GM23248 (cell line): ENCODE data around the gene SLC7A4. TPM values are rescaled to one million over a fixed set of nuclear protein-coding genes. Genes with fewer than 3 reads are reported as not detected.

ENCODE experiments used
- DNase-seq: peaks from one replicate; pipeline ENCODE4 v3.0.0-alpha.2; 2015
- H2AFZ ChIP-seq: fragments of 200-600 bp; sonication (generic); 2 replicates; pipeline ENCODE4 v1.6.1; 2016; ENCODE audit warnings: antibody characterized with exemption
- H3F3A ChIP-seq: fragments of 200-600 bp; sonication (generic); 2 replicates; pipeline ENCODE4 v1.6.1; 2016; ENCODE audit warnings: mild to moderate bottlenecking, antibody characterized with exemption, mixed run types; ENCODE audit not compliant: insufficient read depth
- H3K27ac ChIP-seq: fragments of 200-600 bp; sonication (generic); 2 replicates; pipeline ENCODE4 v1.5.1; 2016; ENCODE audit warnings: mild to moderate bottlenecking
- H3K27me3 ChIP-seq: fragments of 200-600 bp; sonication (generic); replicated peaks from 2 replicates; pipeline ENCODE4 v1.6.1; 2016; ENCODE audit warnings: mild to moderate bottlenecking; ENCODE audit not compliant: insufficient read depth
- H3K36me3 ChIP-seq: fragments of 200-600 bp; sonication (generic); 2 replicates; pipeline ENCODE4 v1.6.1; 2016; ENCODE audit warnings: low read depth, mild to moderate bottlenecking
- H3K4me1 ChIP-seq: fragments of 200-600 bp; sonication (generic); 2 replicates; pipeline ENCODE4 v1.6.1; 2016; ENCODE audit warnings: mild to moderate bottlenecking; ENCODE audit not compliant: insufficient read depth
- H3K4me2 ChIP-seq: fragments of 200-600 bp; sonication (generic); one replicate; pipeline ENCODE4 v1.6.1; 2016; ENCODE audit warnings: mild to moderate bottlenecking; ENCODE audit not compliant: unreplicated experiment
- H3K4me3 ChIP-seq: fragments of 200-600 bp; sonication (generic); 2 replicates; pipeline ENCODE4 v1.5.1; 2016; ENCODE audit warnings: mild to moderate bottlenecking
- H3K79me2 ChIP-seq: fragments of 200-600 bp; sonication (generic); 2 replicates; pipeline ENCODE4 v1.6.1; 2016; ENCODE audit warnings: mild to moderate bottlenecking; ENCODE audit not compliant: insufficient read depth
- H3K9ac ChIP-seq: fragments of 200-600 bp; sonication (generic); 2 replicates; pipeline ENCODE4 v1.6.1; 2016; ENCODE audit warnings: mild to moderate bottlenecking
- H3K9me2 ChIP-seq: fragments of 200-600 bp; sonication (generic); 2 replicates; pipeline ENCODE4 v1.6.1; 2016; ENCODE audit warnings: mixed run types, mild to moderate bottlenecking, moderate library complexity; ENCODE audit not compliant: insufficient read depth
- H3K9me3 ChIP-seq: fragments of 200-600 bp; sonication (generic); one replicate; pipeline ENCODE4 v1.6.1; 2017; ENCODE audit warnings: low read depth
- H4K20me1 ChIP-seq: fragments of 200-600 bp; sonication (generic); 2 replicates; pipeline ENCODE4 v1.6.0; 2016; ENCODE audit not compliant: insufficient read depth
- EZH2 ChIP-seq: fragments of 200-600 bp; sonication (generic); IDR thresholded peaks from 2 replicates; pipeline ENCODE4 v1.6.1; 2018; ENCODE audit warnings: antibody characterized with exemption, mild to moderate bottlenecking; ENCODE audit not compliant: insufficient read depth, poor library complexity, severe bottlenecking
- EZH2phosphoT487 ChIP-seq: fragments of 200-600 bp; sonication (generic); IDR thresholded peaks from 2 replicates; pipeline ENCODE4 v1.6.1; 2018; ENCODE audit warnings: antibody characterized with exemption, moderate library complexity, mild to moderate bottlenecking, low read depth; ENCODE audit not compliant: insufficient read depth
- WGBS, 2 experiments: methylation state at CpG; one replicate each; pipeline ENCODE4 v1.1.6; 2015 to 2017; ENCODE audit warnings: low lambda C conversion rate in 2 of 2, low coverage in 1 of 2; ENCODE audit errors: missing lambda C conversion rate in 2 of 2; 5-methylcytosine and 5-hydroxymethylcytosine counted together
- in situ Hi-C: fragments of 300-500 bp; cut with MboI; formaldehyde crosslinking; loops from 2 replicates; pipeline ENCODE4 v1.15.0; 2020
- polyA plus RNA-seq: library from polyadenylated mRNA; unstranded; fragments of >200 nt; fragmentation: Nextera tagmentation; extraction: Ambion mirVana; gene quantifications from 2 replicates; pipeline ENCODE4 v1.2.1, GENCODE V29; 2016
- total RNA-seq: library from RNA; depleted of rRNA; stranded (reverse); fragments of >200 nt; shearing (Covaris generic); gene quantifications from 2 replicates; pipeline ENCODE4 v1.2.3, GENCODE V29; 2014

SLC7A4 gene
- total and polyA plus RNA-seq, 2 experiments from 2014 or later, result not detected

DNA sequence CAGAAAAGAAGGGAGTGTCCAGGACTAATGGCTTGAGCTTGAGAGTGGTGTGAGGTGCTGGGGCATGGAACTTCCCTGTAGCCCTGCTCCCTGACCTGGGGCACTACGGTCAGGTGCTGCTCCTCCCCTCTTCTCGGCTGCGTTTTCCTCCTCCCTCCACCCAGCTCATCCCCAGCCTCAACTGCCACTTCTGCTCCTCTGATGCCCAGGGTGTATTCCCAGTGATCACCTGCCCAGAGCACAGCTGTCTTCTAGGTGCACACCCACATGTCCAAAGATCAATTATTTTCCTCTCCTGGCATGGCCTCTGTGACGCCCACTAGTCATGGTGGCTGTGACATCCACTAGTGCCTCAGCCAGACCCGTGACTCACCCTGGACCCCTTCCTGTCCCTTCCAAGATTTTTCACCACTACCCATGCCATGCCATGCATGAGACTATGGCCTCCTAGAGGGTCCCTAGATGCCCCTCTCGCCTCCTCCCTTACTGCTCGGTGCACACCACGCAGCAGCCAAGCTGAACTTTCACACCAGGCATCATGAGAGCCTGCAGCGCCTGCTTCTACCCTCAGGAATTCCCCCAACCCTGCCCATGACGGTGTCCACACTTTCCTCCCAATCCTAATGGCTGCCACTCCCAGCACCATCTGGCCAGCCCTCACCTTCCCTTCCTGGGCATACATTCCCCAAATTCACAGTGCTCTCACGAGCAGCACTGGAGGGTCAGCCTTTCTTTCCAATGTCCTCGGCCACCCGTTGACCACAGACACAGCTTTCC, 15.5 kb downstream of the SLC7A4 start:
- in situ Hi-C loops, result no loop called here

DNA sequence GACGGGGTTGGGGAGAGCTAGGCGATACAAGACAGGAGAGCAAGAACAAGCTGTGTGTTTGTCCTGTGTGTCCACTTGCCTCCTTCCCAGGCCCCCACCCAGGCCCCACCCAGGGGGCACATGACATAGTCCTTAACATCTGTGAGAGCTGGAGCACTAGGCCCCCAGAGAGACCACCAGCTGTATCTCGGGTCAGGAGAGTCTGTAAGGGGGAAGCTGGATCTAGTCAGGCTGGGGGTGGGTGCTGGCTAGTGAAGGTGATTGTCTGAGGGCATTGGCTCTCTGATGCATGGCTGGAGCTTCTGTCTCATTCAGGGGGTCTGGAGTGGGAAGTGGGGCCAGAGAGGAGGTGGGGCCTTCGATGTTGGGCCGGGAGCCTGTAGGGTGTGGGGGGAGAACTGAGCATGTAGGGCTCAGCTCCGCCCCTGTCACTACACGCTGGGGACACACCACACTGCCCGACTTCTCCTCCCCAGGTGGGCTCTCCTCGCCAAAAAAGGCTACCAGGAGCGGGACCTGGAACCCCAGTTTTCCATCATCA, 16.8 kb downstream of the SLC7A4 start:
- Histone ChIP-seq H3K4me3 (peak overlapping the region; percentile 70), H3F3A (no peaks in the 10 kb centered on the region), H3K27me3 (no peaks in the 10 kb centered on the region), H3K79me2 (no peaks in the 10 kb centered on the region), H3K36me3 (no peaks in the 10 kb centered on the region), H3K27ac (peak overlapping the region; percentile 80; the same call in 1 of the 2 replicates), H3K4me1 (peaks cover 19% of the 10 kb centered on the region), H2AFZ (no peak overlapping the region), H3K9ac (peak overlapping the region; percentile 83), H3K9me2 (no peaks in the 10 kb centered on the region), H3K9me3 (no peaks in the 10 kb centered on the region), H3K4me2 (peak overlapping the region; percentile 79), H4K20me1 (no peaks in the 10 kb centered on the region)
- TF ChIP-seq EZH2 (no peak), EZH2phosphoT487 (no peak)
- DNase-seq, result no peak
- in situ Hi-C loops, result no loop called here
- 42 to 54% methylated on average over 8 to 10 of the region's 10 CpGs for WGBS, 2 experiments

More for the DNA sequence above, 15.5 kb downstream of the SLC7A4 start:
- Histone ChIP-seq H3K27me3 (no peaks in the 10 kb centered on the region), H3K79me2 (no peaks in the 10 kb centered on the region), H3F3A (no peaks in the 10 kb centered on the region), H4K20me1 (no peaks in the 10 kb centered on the region), H3K9me3 (no peaks in the 10 kb centered on the region), H3K4me1 (peaks cover 19% of the 10 kb centered on the region), H3K36me3 (no peaks in the 10 kb centered on the region), H3K9ac (no peak overlapping the region), H3K27ac (no peak overlapping the region), H3K9me2 (no peaks in the 10 kb centered on the region), H3K4me3 (no peak overlapping the region), H3K4me2 (no peak overlapping the region), H2AFZ (no peak overlapping the region)
- 88 to 92% methylated on average over 13 of the region's 13 CpGs for WGBS, 2 experiments
- no peak for DNase-seq
- TF ChIP-seq EZH2phosphoT487 (no peak), EZH2 (no peak)

DNA sequence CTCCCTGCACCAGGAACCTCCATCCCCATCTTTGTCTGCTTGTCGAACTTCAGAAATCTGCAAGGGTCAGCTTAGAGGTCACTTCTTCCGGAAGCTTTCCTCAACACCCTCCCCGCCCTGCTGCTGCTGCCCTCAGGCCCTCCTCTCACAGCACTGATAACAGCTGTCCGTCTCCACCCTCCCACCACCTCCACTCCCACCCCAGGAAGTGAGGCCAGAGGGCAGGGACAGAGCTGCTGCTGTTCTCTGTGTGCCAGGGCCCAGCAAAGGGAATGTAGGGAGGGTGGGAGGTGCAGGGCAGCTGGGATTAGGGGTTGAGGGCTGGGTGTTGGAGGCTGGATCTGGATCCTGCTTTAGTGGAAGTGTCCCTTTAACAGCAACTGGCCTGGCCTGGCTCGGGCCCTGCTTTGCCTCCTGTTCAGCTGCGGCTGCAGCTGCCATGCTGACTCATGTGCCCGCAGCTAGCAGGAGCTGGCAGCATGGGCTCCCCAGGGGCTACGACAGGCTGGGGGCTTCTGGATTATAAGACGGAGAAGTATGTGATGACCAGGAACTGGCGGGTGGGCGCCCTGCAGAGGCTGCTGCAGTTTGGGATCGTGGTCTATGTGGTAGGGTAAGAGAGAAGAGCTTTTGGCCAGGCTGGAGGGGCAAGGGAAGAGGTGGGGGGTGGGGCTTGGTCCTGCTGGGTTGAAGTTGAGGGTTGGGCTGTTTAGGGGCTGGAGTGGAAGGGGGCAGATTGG, 17.5 kb downstream of the SLC7A4 start, which contains the start of gene P2RX6:
P2RX6 (plus strand) TSS at position 440 of the 740 bp plus-strand sequence; CDS start at position 450, 10 bp downstream.
- Histone ChIP-seq H3K4me1 (peaks cover 19% of the 10 kb centered on the region), H3K4me3 (peak within 1 kb of the TSS; percentile 70), H3K36me3 (no peaks in the 10 kb centered on the region), H3F3A (no peaks in the 10 kb centered on the region), H2AFZ (peak within 1 kb of the TSS; percentile 80), H3K9me2 (no peaks in the 10 kb centered on the region), H4K20me1 (no peaks in the 10 kb centered on the region), H3K9me3 (no peaks in the 10 kb centered on the region), H3K4me2 (peak within 1 kb of the TSS; percentile 79), H3K27ac (peak within 1 kb of the TSS; percentile 80), H3K79me2 (no peaks in the 10 kb centered on the region), H3K27me3 (no peaks in the 10 kb centered on the region), H3K9ac (peak within 1 kb of the TSS; percentile 83)
- TF ChIP-seq EZH2 (no peak), EZH2phosphoT487 (no peak)
- DNase-seq, result peak; percentile 75
- WGBS, 2 experiments, result 8 to 12% methylated on average over 9 to 12 of the region's 12 CpGs
- in situ Hi-C loops, result no loop called here

GRCh38 chr22:21014202-21014725, 18.1 kb downstream of the SLC7A4 start:
- Histone ChIP-seq H3K4me3 (peak overlapping the region; percentile 70), H3K36me3 (no peaks in the 10 kb centered on the region), H3K4me1 (peaks cover 19% of the 10 kb centered on the region), H4K20me1 (no peaks in the 10 kb centered on the region), H3K27ac (peak overlapping the region; percentile 80), H2AFZ (peak overlapping the region; percentile 80), H3F3A (no peaks in the 10 kb centered on the region), H3K79me2 (no peaks in the 10 kb centered on the region), H3K27me3 (no peaks in the 10 kb centered on the region), H3K9me2 (no peaks in the 10 kb centered on the region), H3K9me3 (no peaks in the 10 kb centered on the region), H3K4me2 (peak overlapping the region; percentile 79), H3K9ac (peak overlapping the region; percentile 83)
- 1 to 2% methylated on average over 30 to 40 of the region's 40 CpGs for WGBS, 2 experiments
- TF ChIP-seq EZH2, result no peak
- no peak for TF ChIP-seq EZH2phosphoT487
- DNase-seq, result peak; percentile 98
- in situ Hi-C loops, result no loop called here
